ENCODE data around the gene PLXNB1. TPM values are rescaled to one million over a fixed set of nuclear protein-coding genes. Genes with fewer than 3 reads are reported as not detected.
A peak's percentile ranks its signal among the peaks of the same experiment; 100 is the strongest.

The PLXNB1 gene
- total and polyA plus RNA-seq, 2 of the 13 experiments (the other 11 are each of a cell fraction or from before 2014, with no cell fraction given) = 86.0 to 143 TPM

GRCh38 chr3:48441940-48442339, 12.1 kb upstream of the PLXNB1 start (continued):
- TF ChIP-seq, protein P1, sequence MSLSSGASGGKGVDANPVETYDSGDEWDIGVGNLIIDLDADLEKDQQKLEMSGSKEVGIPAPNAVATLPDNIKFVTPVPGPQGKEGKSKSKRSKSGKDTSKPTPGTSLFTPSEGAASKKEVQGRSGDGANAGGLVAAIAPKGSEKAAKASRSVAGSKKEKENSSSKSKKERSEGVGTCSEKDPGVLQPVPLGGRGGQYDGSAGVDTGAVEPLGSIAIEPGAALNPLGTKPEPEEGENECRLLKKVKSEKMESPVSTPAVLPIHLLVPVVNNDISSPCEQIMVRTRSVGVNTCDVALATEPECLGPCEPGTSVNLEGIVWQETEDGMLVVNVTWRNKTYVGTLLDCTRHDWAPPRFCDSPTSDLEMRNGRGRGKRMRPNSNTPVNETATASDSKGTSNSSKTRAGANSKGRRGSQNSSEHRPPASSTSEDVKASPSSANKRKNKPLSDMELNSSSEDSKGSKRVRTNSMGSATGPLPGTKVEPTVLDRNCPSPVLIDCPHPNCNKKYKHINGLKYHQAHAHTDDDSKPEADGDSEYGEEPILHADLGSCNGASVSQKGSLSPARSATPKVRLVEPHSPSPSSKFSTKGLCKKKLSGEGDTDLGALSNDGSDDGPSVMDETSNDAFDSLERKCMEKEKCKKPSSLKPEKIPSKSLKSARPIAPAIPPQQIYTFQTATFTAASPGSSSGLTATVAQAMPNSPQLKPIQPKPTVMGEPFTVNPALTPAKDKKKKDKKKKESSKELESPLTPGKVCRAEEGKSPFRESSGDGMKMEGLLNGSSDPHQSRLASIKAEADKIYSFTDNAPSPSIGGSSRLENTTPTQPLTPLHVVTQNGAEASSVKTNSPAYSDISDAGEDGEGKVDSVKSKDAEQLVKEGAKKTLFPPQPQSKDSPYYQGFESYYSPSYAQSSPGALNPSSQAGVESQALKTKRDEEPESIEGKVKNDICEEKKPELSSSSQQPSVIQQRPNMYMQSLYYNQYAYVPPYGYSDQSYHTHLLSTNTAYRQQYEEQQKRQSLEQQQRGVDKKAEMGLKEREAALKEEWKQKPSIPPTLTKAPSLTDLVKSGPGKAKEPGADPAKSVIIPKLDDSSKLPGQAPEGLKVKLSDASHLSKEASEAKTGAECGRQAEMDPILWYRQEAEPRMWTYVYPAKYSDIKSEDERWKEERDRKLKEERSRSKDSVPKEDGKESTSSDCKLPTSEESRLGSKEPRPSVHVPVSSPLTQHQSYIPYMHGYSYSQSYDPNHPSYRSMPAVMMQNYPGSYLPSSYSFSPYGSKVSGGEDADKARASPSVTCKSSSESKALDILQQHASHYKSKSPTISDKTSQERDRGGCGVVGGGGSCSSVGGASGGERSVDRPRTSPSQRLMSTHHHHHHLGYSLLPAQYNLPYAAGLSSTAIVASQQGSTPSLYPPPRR (CRISPR knock-in tag; IDR thresholded peaks at IDR 0.05; ENCODE audit: borderline replicate concordance) = no peak
- no peak for TF ChIP-seq SOX6 (IDR thresholded peaks at IDR 0.05)
- peak; percentile 27; the same call in 1 of the 2 replicates for TF ChIP-seq SOX6 (CRISPR knock-in tag; IDR thresholded peaks at IDR 0.05)
- no peak for TF ChIP-seq NCOA1 (CRISPR knock-in tag; IDR thresholded peaks at IDR 0.05)
- no peak for TF ChIP-seq ZNF781 (CRISPR knock-in tag; IDR thresholded peaks at IDR 0.05; ENCODE audit: borderline replicate concordance, not compliant biosample characterization)
- TF ChIP-seq SOX13 (IDR thresholded peaks at IDR 0.05) = no peak
- TF ChIP-seq SOX13 (CRISPR knock-in tag; conservative IDR thresholded peaks at IDR 0.05 in 1 of 2, IDR thresholded peaks at IDR 0.05 in 1 of 2) = 0 out of 4 replicates have a peak, but pooled peaks of 1 of the 2 experiments have one; percentile 6
- TF ChIP-seq HNRNPH1 (optimal IDR thresholded peaks at IDR 0.05; ENCODE audit: low read depth, low read length) = no peak
- no peak for TF ChIP-seq ZNF329 (CRISPR knock-in tag; IDR thresholded peaks at IDR 0.05; ENCODE audit: low read depth)
- TF ChIP-seq, protein P2, sequence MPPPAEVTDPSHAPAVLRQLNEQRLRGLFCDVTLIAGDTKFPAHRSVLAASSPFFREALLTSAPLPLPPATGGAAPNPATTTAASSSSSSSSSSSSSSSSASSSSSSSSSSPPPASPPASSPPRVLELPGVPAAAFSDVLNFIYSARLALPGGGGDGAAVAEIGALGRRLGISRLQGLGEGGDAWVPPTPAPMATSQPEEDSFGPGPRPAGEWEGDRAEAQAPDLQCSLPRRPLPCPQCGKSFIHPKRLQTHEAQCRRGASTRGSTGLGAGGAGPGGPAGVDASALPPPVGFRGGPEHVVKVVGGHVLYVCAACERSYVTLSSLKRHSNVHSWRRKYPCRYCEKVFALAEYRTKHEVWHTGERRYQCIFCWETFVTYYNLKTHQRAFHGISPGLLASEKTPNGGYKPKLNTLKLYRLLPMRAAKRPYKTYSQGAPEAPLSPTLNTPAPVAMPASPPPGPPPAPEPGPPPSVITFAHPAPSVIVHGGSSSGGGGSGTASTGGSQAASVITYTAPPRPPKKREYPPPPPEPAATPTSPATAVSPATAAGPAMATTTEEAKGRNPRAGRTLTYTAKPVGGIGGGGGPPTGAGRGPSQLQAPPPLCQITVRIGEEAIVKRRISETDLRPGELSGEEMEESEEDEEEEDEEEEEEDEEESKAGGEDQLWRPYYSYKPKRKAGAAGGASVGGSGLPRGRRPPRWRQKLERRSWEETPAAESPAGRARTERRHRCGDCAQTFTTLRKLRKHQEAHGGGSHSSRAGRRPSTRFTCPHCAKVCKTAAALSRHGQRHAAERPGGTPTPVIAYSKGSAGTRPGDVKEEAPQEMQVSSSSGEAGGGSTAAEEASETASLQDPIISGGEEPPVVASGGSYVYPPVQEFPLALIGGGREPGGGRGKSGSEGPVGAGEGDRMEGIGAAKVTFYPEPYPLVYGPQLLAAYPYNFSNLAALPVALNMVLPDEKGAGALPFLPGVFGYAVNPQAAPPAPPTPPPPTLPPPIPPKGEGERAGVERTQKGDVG (CRISPR knock-in tag; IDR thresholded peaks at IDR 0.05; ENCODE audit: borderline replicate concordance) = no peak

All from HepG2 (cell line).